ENCODE results near the gene OVAAL.

OVAAL gene

DNA sequence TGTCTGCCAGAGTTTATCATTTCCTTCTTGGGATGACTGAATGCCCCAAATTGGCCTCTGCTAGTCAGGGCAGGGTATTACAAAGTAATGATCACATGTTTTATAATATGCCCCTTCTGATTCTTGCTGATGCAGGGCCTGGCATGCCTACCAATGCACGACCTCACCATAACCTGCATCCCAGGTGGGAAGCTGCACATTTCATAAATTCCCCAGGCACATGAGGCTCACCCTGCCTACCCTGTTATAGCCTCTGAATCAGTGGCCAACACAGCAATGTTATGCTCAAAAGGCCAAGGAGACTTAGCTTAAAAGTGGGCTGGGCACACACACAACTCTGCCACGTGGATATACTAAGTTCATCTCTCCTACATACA, 45.1 kb downstream of the OVAAL start:
- no peak for DNase-seq (ENCODE audit: low read depth in 1 of 2, low spot score in 1 of 2)

DNA sequence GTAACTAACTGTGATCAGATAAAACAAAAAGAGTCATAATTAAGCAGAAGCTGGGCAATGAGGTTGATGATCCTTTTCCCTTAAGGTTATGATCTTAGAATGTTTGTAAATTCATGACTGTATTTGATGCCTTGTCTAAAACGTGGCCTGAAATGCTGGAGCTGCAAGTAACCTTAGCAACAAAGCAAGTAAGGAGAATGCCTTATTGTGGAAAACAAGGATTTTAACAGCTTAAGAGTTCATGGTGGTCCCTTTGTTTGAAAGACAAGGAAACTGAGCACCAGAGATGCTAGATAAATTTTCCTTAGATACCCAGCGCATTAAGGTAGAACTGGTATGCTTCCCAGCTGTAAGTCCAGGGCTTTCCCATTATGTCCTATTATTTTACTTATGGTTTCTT, 47.4 kb downstream of the OVAAL start:
- DNase-seq (ENCODE audit: low read depth in 1 of 2, low spot score in 1 of 2) = no peak

DNA sequence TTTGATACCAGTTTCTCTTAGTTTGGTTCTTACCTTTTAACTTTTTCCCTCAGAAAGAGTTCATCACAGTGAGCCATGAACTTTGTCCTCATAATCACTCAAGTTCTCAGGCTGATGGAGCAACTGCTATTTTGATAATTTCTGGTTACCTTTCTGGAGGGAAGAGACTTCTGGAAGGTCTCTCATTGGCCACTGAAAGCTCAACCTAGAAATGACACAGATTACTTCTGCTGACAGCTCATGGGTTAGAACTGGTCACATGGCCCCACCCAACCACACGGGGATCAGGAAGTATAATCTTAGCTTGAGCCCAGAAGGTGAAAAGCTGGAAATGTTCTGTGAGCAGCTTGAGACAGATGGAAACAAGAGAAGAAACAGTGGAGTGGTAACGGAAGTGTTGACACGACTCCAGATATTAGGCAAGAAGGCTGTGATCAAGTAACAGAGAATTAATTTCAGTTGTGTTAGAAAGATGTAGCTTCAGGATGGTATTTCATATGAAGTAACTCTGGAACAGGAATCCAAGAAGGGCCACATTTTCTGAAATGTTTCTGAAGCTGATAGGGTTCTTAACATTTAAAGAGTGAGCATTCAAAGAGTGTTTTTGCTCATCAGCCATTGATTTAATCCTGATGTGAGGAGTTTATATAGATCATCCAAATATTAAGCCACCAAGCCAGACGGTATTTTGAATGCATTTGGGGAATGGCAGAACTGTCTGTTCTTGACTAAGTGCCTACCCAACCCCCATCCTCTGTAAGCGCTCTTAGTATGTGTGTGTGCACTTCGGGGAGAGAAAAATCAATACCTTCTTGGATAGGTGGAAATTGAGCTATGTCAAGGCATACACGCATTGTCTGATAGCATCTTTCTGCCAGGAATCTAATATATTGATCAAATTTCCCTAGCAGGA, 51.1 kb downstream of the OVAAL start:
- no peak for DNase-seq (ENCODE audit: low read depth in 1 of 2, low spot score in 1 of 2)

DNA sequence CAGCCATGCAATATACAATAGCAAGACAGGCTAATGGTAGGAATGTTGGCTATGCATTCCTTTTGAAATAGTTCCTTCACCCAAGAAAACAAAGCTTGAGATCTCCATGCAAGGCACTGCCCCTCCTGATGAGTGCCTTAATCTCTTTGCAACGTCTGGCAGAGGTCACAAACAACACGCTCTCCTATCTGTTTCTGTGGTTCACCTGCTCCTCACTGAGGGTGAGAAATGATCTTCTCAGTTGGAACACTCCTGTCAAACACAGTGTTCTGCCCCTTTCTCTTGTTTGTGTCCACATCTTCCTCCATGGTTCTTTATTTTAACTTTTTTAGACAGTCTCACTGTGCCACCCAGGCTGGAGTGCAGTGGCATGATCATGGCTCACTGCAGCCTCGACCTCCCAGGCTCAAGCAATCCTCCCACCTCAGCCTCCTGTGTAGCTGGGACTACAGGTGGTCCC, 51.8 kb downstream of the OVAAL start:
- DNase-seq (ENCODE audit: low read depth in 1 of 2, low spot score in 1 of 2) = no peak

DNA sequence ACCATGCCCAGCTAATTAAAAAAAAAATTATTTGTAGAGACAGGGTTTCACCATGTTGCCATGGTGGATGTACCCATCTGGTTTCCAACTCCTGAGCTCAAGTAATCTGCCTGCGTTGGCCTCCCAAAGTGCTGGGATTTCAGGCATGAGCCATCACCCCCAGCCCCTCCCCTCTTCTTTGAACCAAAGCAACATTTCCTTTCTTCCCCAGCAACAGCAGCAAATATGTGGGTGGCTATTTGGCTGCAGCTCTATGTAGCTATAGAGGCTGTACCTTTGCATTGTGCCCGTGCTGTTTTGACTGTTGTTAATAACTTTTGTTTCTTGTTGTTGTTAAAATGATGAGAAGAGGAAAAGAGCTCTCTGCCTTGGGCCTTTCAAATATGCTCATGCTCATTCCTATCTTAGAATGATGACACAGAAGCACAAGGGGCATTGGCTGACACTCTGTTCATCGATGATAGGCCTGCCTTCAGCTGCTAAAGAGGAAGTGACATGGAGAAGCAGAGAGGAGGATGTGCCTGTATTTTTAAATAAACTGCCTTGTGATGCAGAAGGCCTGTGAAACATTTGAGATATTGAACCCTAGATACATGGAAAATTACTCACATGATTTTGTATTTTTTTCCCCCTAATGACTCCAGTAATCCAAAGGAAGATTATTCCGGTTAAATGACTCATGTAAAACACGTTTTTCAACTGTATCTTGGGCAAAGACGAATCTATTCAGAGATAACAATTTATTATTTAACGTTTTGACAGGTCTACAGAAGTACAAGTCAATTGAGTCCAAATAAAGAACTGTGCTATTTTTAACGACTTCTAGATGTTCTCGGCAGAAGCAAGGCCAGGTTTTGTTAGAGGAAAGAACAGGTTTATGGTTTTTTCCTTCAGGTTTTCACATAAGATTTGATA, 52.5 kb downstream of the OVAAL start:
- DNase-seq (ENCODE audit: low read depth in 1 of 2, low spot score in 1 of 2) = no peak

DNA sequence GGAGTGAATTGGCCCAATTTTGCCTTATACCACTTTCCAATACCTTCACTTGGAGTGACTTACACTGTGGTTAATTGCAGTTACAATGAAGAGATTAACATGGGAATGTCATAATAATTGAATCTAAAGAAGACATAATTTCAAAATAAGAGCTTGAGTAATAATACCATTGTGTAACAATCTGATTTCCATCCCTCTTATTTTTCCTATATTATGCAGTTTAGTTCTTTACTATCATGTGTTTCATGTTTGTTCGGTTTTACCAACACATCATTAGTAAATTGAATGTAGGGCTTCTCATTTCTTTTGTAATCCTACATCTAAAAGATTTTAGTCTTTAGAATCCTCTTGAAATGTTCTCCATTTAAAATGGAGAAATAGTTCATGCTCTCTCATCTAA, 53.9 kb downstream of the OVAAL start:
- DNase-seq (ENCODE audit: low read depth in 1 of 2, low spot score in 1 of 2) = no peak

DNA sequence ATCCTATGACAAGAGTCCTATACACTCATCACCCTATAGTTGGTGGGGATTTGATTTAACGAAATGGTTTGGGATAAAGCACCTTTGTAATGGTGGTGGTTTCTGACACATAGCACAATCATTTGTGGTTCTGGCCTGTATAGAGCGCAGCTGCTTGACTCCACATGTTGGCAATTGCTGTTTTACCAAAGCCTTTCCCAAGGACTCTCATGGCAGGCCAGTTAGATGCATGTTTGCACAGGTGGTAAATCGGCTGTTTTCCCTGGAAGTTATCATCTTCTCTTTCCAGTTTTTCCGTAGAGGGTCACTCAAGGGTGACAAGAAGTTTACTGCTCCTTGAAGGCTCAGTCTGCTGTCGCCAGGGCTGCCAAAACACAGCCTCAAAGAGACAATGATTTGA, 56.0 kb downstream of the OVAAL start:
- no peak for DNase-seq (ENCODE audit: low read depth in 1 of 2, low spot score in 1 of 2)

DNA sequence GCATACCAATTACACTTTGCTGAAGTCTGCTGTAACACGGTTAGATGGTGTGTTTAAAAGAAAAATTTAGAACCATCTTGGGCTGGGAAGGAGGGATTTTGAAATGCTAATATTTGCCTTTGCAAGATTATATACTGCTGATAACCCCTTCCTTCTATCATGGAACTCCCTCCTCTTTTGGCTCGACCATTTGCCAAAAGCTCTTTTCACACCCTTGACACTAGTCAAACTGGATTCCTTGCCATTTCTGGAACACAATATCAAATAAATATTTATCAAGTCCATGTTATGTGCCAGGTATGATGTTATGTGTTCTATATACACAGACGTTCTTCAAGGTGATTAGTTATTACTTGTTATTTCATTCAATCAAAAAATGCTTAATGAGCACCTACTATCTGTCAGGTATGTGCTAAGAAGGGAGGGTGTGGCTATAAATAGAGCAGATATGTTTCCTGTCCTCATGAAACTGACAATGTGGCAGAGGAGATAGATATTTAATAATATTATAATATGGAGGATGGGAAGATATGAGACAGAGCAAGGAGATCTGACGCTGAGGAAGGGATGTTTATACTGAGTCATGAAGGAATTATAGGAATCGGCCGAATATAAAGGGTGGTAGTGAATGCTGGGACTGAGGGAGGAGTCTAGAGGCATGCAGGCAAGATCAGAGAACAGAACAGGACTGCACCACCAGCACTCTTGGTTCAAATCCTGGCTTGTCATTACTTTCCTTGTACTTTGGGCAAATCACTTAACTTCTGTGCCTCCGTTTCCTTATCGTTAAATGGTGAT, 56.9 kb downstream of the OVAAL start:
- no peak for DNase-seq (ENCODE audit: low read depth in 1 of 2, low spot score in 1 of 2)

Data from activated T-helper 1 cell treated with anti-CD3 and anti-CD28 coated beads, Interleukin-2, amount 50 U/mL, for 16 hours (primary cell).